ENCODE measurements around the gene SLX9. TPM values are rescaled to one million over a fixed set of nuclear protein-coding genes. Genes with fewer than 3 reads are reported as not detected.

The SLX9 gene
- total RNA-seq, 1 donor from 2014 or later = 10.0 TPM

DNA sequence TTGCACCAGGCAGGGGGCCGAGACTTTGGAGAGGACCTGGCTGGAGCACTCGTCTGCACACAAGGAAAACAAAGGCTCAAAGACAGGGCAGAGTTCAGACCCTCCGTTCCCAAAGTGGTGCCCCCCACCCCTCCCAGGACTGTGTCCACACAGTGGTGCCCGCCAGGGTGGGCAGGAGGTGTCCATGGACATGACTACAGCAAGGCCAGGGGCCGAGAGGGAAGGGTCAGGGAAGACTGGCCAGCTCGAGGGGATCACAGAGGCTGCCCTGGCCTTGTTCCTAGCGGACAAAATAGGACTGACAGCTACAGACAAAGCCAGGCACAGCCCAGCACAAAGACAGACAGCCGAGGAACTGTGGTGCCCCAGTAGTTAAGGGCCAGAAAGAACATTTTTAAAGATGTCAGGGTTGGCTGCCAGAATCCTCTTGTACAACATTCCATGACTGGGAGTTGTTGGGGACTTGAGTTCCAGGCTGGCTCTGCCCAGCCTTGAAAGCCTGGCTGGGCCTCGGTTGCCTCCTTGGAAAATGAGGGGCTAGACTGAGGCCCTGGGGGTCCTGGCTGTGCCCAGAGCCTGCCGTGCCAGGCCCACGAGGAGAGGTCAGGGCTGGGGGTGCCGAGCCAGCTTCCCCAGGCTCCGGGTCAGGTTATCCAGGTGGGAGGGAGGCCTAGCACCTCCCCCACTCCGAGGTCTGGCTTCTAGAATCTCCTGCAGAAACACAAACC, 63.7 kb downstream of the SLX9 start:
- DNase-seq = no peak

DNA sequence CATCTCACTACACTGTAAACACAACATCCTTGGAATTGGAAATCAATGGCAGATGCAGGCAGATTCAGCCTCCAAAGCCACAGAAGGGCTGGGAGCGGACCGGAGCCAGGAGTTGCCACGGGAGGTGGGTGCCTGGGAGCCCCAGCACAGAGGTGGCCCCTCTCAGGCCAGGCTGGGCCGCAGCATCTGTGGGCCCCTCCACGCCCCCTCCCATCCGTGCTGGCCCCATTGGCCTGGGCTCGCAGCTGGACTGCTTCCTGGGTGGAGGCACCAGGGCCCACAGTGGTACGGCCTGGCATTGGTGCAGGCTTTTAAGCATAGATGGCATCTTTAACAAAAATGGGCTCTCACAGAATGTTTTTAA, 64.2 kb downstream of the SLX9 start:
- DNase-seq = no peak

DNA sequence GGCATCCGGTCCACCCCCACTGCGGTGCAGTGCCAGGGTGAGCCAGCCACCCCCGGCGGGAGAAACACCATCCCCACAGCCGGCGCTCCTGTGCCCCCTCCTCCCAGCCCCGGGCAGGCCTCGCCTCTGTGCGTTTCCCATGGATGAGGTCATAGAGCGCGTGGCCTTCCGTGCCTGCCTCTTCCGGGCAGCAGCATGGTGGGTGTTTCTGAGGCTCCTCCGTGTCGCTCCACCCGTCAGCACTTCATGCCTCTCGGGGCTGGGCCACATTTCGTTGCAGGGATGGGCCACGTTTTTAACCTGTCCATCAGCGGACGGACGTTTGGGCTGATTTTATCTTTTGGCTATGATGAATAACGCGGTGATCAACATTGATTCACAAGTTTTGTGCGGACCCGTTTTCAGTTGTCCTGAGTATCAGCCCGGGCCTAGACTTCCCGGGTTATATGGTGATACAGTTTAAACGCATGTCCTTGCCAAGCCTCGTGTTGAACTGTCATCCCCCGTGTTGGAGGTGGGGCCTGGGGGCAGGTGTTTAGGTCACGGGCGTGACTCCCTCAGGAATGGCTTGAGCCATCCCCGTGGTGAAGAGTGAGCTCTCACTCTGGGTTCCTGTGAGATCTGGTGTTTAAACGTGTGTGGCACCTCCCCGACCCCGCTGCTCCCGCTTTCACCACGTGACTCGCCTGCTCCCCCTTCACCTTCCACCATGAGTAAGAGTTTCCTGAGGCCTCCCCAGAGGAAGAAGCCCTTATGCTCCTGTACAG, 64.8 kb downstream of the SLX9 start:
- no peak for DNase-seq

DNA sequence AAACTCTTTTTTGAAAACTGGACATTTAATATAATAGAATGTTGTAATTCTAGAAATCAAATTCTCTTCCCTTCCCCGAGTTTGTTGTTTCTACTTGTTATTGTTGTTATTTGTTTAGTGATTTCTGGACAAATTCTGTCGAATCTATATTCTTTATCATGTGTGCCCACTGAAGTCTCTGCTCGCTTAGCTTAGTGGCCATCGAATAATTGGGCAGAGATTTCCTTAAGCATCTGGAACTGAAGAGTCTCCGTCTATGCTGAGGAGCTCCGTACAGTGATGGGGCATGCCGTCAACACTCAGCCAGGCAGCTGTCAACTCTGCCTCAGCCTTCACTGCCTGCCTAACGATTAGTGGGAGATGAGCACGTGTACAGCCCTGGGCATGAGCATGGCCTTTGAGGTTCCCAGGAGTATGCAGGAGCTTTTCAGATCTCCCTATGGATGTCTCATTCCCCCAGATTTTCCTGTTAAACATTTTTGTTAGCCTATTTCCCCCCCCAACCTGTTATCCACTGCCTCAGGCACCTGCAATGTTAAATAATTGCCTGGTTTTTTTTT, 66.8 kb downstream of the SLX9 start:
- DNase-seq = no peak

DNA sequence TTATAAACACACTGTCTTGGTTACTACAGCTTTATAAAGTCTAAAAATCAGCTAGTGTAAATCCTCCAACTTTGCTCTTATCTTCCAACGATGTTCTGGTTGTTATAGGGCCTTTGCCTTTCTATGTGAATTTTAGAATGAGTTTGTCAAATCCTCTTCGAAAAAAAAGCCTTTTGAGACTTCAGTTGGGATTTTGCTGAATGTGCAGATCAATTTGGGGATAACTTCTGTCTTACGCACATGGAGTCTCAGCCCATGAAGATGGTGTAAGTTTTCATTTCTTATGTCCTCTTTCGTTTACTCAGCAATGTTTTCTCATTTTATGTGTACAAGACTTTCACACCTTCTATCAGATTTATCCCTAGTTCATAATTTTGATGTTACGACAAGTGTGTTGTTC, 69.8 kb downstream of the SLX9 start:
- DNase-seq = no peak

DNA sequence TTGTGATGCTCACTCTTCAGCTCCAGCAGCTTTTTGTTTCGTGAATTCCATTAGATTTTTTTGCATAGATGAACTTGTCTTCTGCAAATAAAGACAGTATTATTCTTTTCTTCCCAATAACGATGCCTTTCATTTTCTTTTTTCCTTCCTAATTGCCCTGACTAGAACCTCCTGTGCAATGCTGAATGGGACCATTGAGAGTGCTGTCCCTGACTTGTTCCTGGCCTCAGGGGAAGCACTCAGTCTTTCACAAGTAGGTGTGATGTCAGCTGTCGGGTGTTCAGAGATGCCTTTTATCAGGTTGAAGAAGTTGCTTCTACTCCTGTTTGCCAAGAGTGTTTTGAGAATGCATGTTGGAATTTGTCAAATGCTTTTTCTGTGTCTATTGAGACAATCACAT, 70.3 kb downstream of the SLX9 start:
- peak; percentile 33 for DNase-seq

DNA sequence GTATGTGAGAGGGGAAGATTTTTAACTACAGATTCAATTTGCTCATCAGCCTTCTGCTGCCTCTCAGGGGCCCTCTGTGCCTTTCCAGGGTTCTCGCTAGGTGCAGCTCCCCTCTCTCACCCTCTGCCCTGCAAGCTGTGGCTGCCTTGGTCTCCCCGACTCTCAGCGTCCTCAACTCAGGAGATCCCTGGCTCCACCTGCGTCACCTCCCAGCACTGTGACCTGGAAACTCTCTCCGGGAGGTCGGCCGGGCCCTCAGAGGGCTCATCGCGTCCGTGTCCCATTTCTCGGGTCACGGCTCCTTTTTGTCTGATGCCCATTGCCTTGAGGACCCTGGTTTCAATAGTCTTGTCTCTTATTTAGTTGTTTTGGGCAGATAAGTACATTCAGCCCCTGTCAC, 71.0 kb downstream of the SLX9 start:
- no peak for DNase-seq

DNA sequence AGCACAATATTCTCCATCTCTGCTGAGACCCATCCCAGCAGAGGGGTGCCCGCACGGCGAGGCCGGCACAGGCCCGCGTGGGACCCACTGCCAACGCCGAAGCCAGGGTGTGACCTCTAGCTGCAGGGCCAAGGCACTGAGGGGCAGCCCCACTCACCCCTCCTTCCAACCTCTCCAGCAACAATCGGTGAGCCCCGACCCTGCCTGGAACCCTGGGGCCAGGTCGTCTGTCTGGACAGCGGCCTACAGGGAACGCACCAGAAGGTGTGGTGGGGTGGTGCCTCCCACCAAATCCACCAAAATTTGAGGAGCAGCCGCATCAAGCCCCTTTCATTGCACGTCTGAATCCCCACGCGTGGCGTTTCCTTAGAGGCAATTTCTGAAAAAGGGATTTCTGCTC, 71.6 kb downstream of the SLX9 start:
- DNase-seq = no peak

DNA sequence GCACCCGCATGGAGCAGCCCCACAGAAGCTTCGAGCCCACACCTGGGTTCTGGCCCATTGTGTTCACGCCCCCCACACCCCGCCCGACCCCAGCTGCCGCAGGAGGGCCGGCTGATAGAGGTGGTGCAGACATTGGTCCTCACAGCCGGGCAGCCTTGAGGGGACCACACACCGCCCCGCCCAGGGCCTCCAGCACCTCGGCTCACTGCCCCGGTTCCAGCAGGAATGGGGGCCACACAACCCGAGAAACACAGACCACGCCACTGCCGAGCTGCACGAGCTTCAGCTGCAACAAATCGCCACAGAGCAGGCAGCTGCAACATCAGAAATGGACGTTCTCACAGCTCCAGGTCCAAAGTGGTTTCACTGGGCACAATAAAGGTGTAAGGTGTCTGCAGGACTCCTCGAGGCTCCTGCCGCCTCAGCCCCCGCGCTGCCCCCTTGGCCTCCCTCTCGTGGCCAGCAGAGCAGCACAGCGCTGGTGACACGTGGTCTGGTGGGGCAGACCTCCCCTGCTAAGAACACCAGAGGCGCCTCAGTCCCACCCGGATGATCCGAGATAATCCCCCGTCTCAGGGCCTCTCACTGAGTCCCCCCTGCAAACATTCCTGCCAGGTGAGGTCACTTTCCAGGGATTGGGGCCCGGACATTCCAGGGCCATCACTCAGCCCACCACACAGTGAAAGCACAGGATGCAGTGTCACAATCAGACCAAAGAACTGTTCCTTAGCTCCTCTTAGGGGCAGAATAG, 72.3 kb downstream of the SLX9 start:
- peak; percentile 29 for DNase-seq

DNA sequence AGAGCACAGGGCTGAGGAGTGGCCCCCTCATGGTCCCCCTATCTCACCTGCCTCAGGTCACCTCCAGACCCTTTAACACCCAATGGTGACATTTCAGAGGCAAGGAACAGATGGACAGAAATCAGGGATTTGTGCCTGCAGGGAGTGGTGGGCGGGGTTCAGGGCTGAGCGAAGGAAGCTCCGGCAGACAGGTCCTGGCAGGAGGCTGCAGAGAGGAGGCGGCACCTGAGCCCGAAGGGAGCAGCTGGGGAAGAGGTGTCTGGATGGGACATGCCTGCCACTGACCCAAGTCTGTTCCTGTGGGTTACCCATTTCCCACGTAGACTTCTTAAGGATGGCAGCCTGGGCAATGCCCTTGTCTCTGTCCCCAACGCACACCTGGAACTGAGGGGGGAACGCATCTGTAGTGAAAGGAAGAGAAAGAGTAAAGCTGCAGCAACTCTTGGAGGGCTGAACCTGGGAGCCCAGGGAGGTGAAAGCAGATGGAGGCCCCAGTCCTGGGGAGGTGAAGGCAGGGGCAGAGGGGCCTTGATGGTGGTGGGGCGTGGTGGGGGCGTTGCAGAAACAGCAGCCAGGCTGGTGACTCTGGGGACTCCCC, 72.9 kb downstream of the SLX9 start:
- DNase-seq = no peak

DNA sequence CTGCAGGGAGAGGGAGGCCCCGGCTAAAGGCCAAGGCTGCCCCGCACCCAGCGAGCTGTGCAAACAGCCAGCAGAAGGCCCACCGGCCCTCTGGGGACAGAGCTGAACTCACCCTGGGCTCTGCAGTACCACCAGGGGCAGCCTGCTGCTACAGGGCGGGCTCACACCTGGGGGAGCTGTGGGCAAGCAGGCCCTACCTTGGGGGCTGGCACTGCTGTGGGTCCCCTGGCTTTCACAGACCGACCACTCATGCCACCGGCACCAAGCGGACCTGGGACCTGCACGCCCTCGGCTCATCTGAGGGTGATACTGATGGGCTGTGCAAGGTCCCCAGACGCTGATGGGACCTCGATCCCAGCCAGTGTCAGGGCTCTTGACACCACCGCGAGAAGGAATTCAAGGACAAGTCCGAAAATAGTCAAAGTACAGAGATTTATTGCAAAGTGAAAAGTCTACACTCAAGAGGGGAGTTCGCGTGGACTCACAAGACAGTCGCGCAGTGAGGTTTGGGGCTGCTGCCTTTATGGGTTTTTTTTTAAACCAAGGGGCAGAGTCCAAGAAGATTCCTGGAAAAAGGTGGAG, 73.5 kb downstream of the SLX9 start:
- DNase-seq = no peak

DNA sequence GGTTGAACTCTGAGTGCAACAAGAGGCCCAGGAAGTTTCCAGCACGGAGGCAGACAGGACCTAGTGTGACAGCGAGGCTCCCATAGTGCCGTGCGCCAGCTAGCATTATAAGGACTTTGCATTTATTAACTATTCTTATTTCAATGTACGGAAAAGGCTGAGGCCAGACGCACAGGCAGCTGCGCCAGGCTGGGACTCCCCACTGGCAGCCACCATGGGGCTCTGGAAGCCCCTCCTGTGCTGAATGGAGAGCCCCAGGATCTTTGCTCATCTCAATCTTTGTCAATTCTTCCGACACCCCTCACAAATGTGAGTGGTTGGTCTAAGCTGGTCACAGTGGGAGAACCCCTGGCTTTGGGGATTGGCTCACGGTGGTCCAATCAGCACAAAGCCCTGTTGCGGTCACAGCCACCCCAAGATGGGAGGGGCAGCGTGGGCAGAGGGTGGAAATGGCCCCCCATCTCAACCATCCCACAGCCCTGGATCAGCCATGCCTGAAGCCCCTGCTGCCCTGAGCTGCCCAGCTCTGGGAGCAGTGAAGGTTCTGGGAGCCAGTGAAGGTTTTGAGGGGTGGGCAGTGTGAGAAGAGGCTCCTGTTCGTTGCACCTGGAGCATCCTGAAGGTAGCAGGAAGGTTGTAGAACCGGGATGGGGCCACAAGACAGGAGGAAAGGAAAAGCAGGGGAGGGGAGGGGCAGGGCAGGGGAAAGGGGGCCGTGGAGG, 75.1 kb downstream of the SLX9 start:
- DNase-seq = no peak

DNA sequence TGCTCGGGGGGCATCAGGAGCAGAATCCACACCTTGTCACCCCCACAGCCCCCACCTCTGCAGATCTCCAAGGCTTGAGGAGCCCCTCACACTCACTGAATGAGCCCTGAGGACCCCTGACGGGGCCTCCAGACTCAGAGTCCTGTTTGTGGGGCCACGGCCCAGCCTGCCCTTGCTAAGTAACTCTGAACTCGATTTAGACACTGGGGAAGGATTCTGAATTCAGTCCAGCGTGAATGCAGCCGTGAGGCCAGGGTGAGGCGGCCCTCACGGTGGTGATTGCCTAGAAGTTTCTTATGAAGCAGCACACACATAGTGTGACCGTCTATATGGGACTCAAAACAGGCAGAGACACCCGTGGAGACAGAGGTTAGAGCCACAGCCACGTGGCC, 75.6 kb downstream of the SLX9 start:
- DNase-seq = no peak

DNA sequence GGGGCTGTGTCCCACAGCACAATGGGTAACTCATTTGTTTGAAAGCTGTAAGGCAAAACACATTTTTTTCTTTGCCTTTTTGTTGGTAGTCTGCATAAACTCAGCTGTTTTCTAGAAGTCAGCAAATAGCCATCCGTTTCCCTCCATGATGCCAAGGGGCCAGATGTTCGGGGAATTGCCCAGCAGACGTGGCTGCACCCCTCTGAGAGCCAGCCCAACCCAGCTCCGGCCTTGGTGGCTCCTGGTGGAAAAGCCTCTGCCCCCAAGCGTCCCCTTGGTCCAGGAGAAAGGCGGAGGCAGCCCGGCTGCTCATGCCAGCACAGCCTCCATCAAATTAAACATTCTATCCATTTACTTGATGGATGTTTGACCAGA, 76.2 kb downstream of the SLX9 start:
- DNase-seq = no peak

DNA sequence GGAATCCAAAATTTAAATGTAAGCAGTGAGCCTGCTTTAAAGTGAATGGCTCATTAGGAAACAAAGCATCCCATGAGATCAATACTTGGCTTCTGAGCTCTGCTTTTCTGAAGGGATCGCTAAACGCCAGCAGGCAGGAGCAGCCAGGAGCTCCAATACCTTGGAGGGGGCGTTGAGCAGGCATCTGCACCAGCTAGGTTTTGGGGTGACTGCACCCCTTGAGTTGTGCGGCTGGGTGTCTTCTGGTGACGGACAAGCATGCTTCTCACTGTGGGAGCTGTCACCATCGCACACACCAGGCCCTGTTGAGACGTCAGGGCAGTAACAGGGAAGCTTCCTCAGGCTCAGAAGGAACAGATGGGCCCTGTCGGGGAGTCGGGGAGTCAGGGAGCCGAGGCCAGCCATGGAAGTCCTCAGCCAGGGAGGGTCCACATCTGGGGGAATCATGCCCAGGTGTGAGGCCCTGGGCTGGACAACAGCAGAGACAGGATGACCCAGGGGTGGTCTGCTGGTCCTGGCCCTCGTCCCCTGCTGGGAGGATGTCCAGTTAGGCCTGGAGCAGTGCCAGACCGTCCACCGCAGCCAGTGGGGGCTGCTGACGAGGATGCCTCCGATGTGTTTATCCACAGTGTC, 76.7 kb downstream of the SLX9 start:
- no peak for DNase-seq

DNA sequence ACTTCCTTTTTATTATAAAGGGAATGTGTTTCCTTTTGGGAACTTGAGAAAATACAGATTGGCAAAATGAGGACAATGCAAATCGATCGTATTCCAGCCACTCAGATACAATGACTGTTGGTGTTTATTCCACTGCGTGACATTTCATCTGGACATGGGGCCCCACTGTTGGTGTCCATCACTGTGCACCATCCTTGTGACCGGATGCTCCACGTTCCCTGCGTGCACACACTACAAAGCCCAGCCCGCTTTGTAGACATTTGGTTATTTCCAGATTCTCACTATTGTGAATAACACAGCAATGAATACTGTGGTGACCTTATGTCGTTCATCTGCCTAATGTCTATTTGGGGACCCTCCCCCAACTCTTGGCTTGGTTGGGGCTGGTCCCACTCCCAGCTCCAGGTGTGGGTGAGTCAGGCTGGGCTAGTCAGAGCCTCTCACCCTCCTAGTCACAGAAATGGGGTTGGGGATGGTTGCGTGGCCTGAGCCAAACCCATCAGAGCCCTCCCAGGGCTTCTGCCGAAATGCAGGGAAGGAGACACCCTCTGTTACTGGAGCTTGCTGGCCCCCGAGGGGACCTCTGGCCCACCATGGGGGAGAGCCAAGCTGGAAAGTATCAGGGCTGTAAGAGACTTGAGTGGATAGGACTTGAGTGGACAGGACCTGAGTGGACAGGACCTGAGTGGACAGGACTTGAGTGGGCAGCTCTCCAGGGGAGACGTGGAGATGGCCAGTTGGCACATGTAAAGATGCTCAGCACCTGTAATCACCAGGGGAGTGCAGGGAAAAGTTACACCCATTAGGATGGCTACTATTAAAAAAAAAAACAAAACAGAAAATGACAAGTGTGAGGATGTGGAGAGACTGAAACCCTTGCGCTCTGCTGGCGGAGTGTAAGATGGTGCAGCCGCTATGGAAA, 77.5 kb downstream of the SLX9 start:
- no peak for DNase-seq

DNA sequence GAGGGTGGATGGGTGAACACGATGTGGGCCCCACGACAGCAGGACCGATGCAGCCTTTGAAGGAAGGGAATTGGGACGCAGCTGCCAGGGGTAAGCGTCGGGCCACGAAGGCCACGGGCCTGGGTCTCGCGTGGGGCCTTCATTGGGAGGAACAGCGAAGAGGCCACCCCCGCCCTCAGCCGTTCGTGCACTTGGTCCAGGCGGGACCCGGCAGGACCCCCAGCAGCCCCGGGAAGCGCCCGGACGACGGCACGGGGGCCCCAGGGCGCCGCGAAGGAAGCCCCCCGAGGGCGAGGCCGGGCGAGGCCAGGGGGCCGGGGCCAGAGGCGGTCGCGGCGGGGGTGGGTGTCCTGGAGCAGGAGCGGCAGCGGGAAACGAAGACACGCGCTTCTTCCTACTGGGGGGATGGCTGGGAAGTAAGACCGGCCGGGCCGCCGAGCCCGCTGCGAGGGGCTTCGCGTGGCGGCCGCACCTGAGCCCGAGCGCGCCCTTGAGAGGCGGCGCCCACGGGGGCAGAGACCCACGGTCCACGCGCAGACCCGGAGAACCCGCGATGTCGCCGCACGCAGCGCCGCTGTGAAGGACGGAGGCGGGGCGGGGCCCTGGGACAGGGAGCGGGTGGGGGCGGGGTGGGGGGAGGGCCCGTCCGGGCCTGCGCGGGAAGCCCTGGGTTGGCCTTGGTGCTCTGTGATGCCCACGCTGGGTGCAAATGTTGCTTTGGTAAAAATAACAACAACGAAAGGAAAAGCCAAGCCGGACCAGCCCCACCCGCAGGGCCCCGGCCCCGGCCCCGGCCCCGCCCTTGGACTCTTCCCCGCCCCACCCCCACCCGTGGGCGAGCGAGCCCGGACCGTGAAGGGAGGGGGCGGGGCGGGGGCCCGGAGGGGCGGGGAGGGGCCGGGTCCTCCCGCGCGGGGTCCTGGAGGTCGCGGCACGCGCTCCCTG, 78.6 kb downstream of the SLX9 start:
- DNase-seq = no peak

DNA sequence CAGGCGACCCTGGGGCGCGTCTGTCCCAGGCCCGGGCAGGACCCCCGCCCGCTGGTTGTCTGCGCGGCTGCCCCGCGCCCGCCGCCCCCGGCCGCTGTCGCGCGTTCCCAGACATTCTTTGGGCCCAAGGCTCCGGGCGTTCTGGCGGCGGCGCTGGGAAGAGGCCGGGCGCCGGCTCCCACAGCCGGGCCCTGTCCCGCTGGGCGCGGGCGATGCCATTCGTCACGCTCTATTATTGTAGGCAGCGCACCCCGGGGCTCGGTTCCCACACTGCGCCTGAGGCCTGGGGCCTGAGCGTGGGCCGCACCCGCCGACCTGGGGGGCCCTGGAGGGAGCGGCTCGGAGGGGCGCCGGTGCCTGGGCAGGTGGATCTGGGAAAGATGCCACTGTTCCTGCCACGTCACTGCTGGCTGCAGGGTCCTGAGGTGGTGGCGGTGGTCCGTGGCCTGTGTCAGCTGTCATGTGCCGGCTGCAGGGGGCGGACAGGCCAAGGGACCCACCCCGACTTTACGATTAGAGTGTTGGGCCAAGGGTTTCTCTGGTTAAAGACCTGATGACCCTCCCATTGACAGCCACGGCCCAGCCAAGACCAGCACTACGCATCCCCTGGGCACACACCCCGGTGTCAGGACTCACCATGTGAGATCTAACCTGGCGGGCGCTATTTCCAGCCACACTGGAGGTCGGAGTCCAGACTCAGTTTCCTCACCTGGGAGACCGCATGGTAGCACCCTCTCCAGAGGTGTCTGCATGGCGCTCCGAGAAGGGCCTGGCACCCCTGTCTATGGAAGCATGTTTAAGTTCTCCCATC, 79.5 kb downstream of the SLX9 start:
- no peak for DNase-seq

Data from skin of body (tissue), 2 donors.